Measurements from ENCODE around the gene LYPD4.
A peak's percentile ranks its signal among the peaks of the same experiment; 100 is the strongest.
"Not testable (repeated sequence)": the region's sequence is repeated elsewhere in the genome, so short reads cannot be mapped to it uniquely, and the experiment has no call there.

The LYPD4 gene

GRCh38 chr19:41810301-41810700 lies 34.2 kb downstream of the LYPD4 start:
- intact Hi-C loops (cut with DNase I), result no loop called here
- DNase-seq, result peak in 1 of 10 donors; percentile 59

GRCh38 chr19:41808663-41809566 lies 35.6 kb downstream of the LYPD4 start:
- peak in 1 of 10 donors; percentile 50 for DNase-seq
- intact Hi-C loops (cut with DNase I), result no loop called here

- intact Hi-C loops (cut with DNase I), result no loop called here
- peak in 1 of 10 donors; percentile 51 for DNase-seq
These were observed 37.3 kb downstream of the LYPD4 start for GRCh38 chr19:41807176-41807575.

- DNase-seq, result no peak
- intact Hi-C loops (cut with DNase I), result no loop called here
These were observed 40.1 kb downstream of the LYPD4 start for GRCh38 chr19:41804336-41804735.

- intact Hi-C loops (cut with DNase I), result no loop called here
- DNase-seq, result peak in 1 of 10 donors; percentile 25
These were observed 41.7 kb downstream of the LYPD4 start for GRCh38 chr19:41802770-41803169.

GRCh38 chr19:41801792-41802211 lies 42.7 kb downstream of the LYPD4 start:
- intact Hi-C loops (cut with DNase I), result no loop called here
- DNase-seq, result peak in 1 of 10 donors; percentile 12

GRCh38 chr19:41801031-41801430 lies 43.5 kb downstream of the LYPD4 start:
- intact Hi-C loops (cut with DNase I), result no loop called here
- peak in 1 of 10 donors; percentile 47 for DNase-seq

- DNase-seq, result peak in 1 of 10 donors; percentile 14
- intact Hi-C loops (cut with DNase I), result no loop called here
These were observed 45.0 kb downstream of the LYPD4 start for GRCh38 chr19:41799444-41800000.

GRCh38 chr19:41796901-41797300 lies 47.6 kb downstream of the LYPD4 start:
- intact Hi-C loops (cut with DNase I), result no loop called here

GRCh38 chr19:41796362-41796761 lies 48.1 kb downstream of the LYPD4 start, which contains the start of gene CEACAM3:
TSS of gene CEACAM3 (plus strand) at chr19:41796587. CDS start at chr19:41796678, 91 bp downstream.
- intact Hi-C loops (cut with DNase I), result no loop called here
- no peak for DNase-seq

More at GRCh38 chr19:41796901-41797300, 47.6 kb downstream of the LYPD4 start:
- DNase-seq, result no peak

- intact Hi-C loops (cut with DNase I), result no loop called here
- DNase-seq, result peak in 1 of 10 donors; percentile 38
These were observed 49.4 kb downstream of the LYPD4 start for GRCh38 chr19:41795031-41795461.

GRCh38 chr19:41793414-41793727 lies 51.1 kb downstream of the LYPD4 start:
- no peak for DNase-seq
- intact Hi-C loops (cut with DNase I), result no loop called here

- intact Hi-C loops (cut with DNase I), result no loop called here
- peak in 3 of 10 donors; percentile 8 to 28 (median 14) for DNase-seq
These were observed 51.7 kb downstream of the LYPD4 start for GRCh38 chr19:41792513-41793413.

- intact Hi-C loops (cut with DNase I); DNase-seq: not testable (repeated sequence)
These were observed 55.4 kb downstream of the LYPD4 start for GRCh38 chr19:41789053-41789452.

- intact Hi-C loops (cut with DNase I); DNase-seq: not testable (repeated sequence)
These were observed 56.0 kb downstream of the LYPD4 start for GRCh38 chr19:41788518-41788917.

Data from posterior cingulate gyrus (tissue), 11 donors.